ENCODE results near the gene HLTF.

- TF ChIP-seq CTCF (IDR thresholded peaks at IDR 0.05) (no peak), POLR2A (IDR thresholded peaks at IDR 0.05) (no peak), POLR2AphosphoS5 (IDR thresholded peaks at IDR 0.05) (no peak), EP300 (IDR thresholded peaks at IDR 0.05) (no peak)
These were observed 80.9 kb downstream of the HLTF start for GRCh38 chr3:149005416-149005815.
